Calu3 (cell line): Measurements from ENCODE around the gene ARHGAP42. TPM values are rescaled to one million over a fixed set of nuclear protein-coding genes. Genes with fewer than 3 reads are reported as not detected.

Source experiments
- BruUV-seq: library from RNA; stranded (reverse); fragments of 400-500 nt; replicated peaks from 2 replicates; lab custom pipeline; 2021; lab: Mats Ljungman, UMichigan
- CTCF ChIA-PET: fragments of 300-600 bp; sonication (Branson Sonifier 250); formaldehyde crosslinking; loops from one replicate; lab custom pipeline; 2022; ENCODE audit warnings: antibody characterized with exemption; lab: Charles Lee
- DNase-seq: peaks from one replicate; pipeline ENCODE4 v3.0.0; 2022
- H3K27ac Mint-ChIP-seq: one replicate; pipeline ENCODE4 v1.8.0; 2022; ENCODE audit warnings: mixed read lengths; ENCODE audit not compliant: unreplicated experiment
- H3K27me3 Mint-ChIP-seq: one replicate; pipeline ENCODE4 v1.8.0; 2022; ENCODE audit warnings: mixed read lengths; ENCODE audit not compliant: unreplicated experiment
- H3K36me3 Mint-ChIP-seq: one replicate; pipeline ENCODE4 v1.8.0; 2022; ENCODE audit warnings: mild to moderate bottlenecking, moderate library complexity, mixed read lengths; ENCODE audit not compliant: insufficient read depth, unreplicated experiment
- H3K4me1 Mint-ChIP-seq: one replicate; pipeline ENCODE4 v1.8.0; 2022; ENCODE audit warnings: mild to moderate bottlenecking, low read depth, mixed read lengths; ENCODE audit not compliant: unreplicated experiment
- H3K4me3 Mint-ChIP-seq: one replicate; pipeline ENCODE4 v1.8.0; 2022; ENCODE audit warnings: mild to moderate bottlenecking, low read depth, moderate library complexity, mixed read lengths; ENCODE audit not compliant: unreplicated experiment
- H3K9me3 Mint-ChIP-seq: one replicate; pipeline ENCODE4 v1.8.0; 2022; ENCODE audit warnings: low read depth, mixed read lengths; ENCODE audit not compliant: unreplicated experiment
- CTCF ChIP-seq: fragments of 200-600 bp; IDR thresholded peaks from one replicate; pipeline ENCODE4 v1.8.0; 2022; ENCODE audit warnings: antibody characterized with exemption; ENCODE audit not compliant: unreplicated experiment
- intact Hi-C: fragments of 100-400 bp; cut with micrococcal nuclease; formaldehyde crosslinking; loops from one replicate; pipeline ENCODE4 v1.10.0; 2022; ENCODE audit not compliant: unreplicated experiment
- total RNA-seq: library from RNA; stranded (reverse); gene quantifications from 2 replicates; pipeline ENCODE4 v1.2.3, GENCODE V29; 2022

ARHGAP42 gene
- total RNA-seq, 1 experiment from 2014 or later, result 10.3 TPM

GRCh38 chr11:100774132-100774531 lies 87.0 kb downstream of the ARHGAP42 start:
- Mint-ChIP-seq H3K27me3 (no peaks in the 10 kb centered on the region), H3K36me3 (peaks cover 26% of the 10 kb centered on the region), H3K27ac (peak overlapping the region; percentile 50), H3K4me3 (no peak overlapping the region), H3K9me3 (no peaks in the 10 kb centered on the region), H3K4me1 (peaks cover 26% of the 10 kb centered on the region)
- no TSS peak for BruUV-seq
- no peak for DNase-seq
- no peak for TF ChIP-seq CTCF
- intact Hi-C loops, result no loop called here
- CTCF ChIA-PET, result interaction anchor here (1.1 kb wide), 1 partner anchor 54 kb away, joined by 4 read pairs; no protein-coding TSS in a partner anchor

- BruUV-seq, result no TSS peak
- TF ChIP-seq CTCF, result no peak
- H3K9me3 Mint-ChIP-seq, result no peaks in the 10 kb centered on the region
- CTCF ChIA-PET, result interaction anchor here (1.1 kb wide), 1 partner anchor 53 kb away, joined by 4 read pairs; no protein-coding TSS in a partner anchor
- intact Hi-C loops, result loop anchor here (5.0 kb wide), 2 partner anchors 38 to 768 kb away; no protein-coding TSS in a partner anchor
- H3K4me3 Mint-ChIP-seq, result no peak overlapping the region
- no peak for DNase-seq
- no peaks in the 10 kb centered on the region for H3K27me3 Mint-ChIP-seq
- peaks cover 26% of the 10 kb centered on the region for H3K36me3 Mint-ChIP-seq
- peak overlapping the region; percentile 98 for H3K27ac Mint-ChIP-seq
- peaks cover 26% of the 10 kb centered on the region for H3K4me1 Mint-ChIP-seq
These were observed 87.8 kb downstream of the ARHGAP42 start for GRCh38 chr11:100774859-100775258.

- Mint-ChIP-seq H3K4me1 (peaks cover 26% of the 10 kb centered on the region), H3K36me3 (peaks cover 26% of the 10 kb centered on the region), H3K9me3 (no peaks in the 10 kb centered on the region), H3K4me3 (peak overlapping the region; percentile 55), H3K27ac (peak overlapping the region; percentile 98), H3K27me3 (no peaks in the 10 kb centered on the region)
- peak; percentile 44 for DNase-seq
- no peak for TF ChIP-seq CTCF
- intact Hi-C loops, result loop anchor here (2.0 to 5.0 kb wide), 3 partner anchors 39 to 769 kb away; no protein-coding TSS in a partner anchor
- no TSS peak for BruUV-seq
- CTCF ChIA-PET, result interaction anchor here (0.6 to 2.5 kb wide), 13 partner anchors 18 to 93 kb away, joined by 3 to 20 read pairs (median 4); no protein-coding TSS in a partner anchor
These were observed 89.3 kb downstream of the ARHGAP42 start for GRCh38 chr11:100776212-100776896.

- peak; percentile 46 for DNase-seq
- peaks cover 26% of the 10 kb centered on the region for H3K36me3 Mint-ChIP-seq
- intact Hi-C loops, result loop anchor here (1.0 to 5.0 kb wide), 4 partner anchors 40 to 770 kb away; no protein-coding TSS in a partner anchor
- no TSS peak for BruUV-seq
- peak overlapping the region; percentile 98 for H3K27ac Mint-ChIP-seq
- no peak for TF ChIP-seq CTCF
- peaks cover 26% of the 10 kb centered on the region for H3K4me1 Mint-ChIP-seq
- CTCF ChIA-PET, result interaction anchor here (0.7 to 2.5 kb wide), 6 partner anchors 32 to 89 kb away, joined by 3 to 20 read pairs (median 10); no protein-coding TSS in a partner anchor
- no peaks in the 10 kb centered on the region for H3K27me3 Mint-ChIP-seq
- H3K4me3 Mint-ChIP-seq, result peak overlapping the region; percentile 55
- no peaks in the 10 kb centered on the region for H3K9me3 Mint-ChIP-seq
These were observed 90.0 kb downstream of the ARHGAP42 start for GRCh38 chr11:100777103-100777502.
